Nephron progenitor cell (in vitro differentiated cells): ENCODE data around the gene CDCA5.
"Not testable (repeated sequence)": the region's sequence is repeated elsewhere in the genome, so short reads cannot be mapped to it uniquely, and the experiment has no call there.

Experiments
- DNase-seq: peaks from one replicate; pipeline ENCODE4 v3.0.0; 2021
- H3K27ac Mint-ChIP-seq: 2 replicates; pipeline ENCODE4 v1.8.0; 2021; ENCODE audit warnings: mild to moderate bottlenecking, moderate library complexity, mixed read lengths
- H3K27me3 Mint-ChIP-seq: 2 replicates; pipeline ENCODE4 v1.8.0; 2021; ENCODE audit warnings: mild to moderate bottlenecking, low read depth, mixed read lengths; ENCODE audit not compliant: poor library complexity
- H3K36me3 Mint-ChIP-seq: 2 replicates; pipeline ENCODE4 v1.8.0; 2021; ENCODE audit warnings: low read depth, mixed read lengths
- H3K4me1 Mint-ChIP-seq: 2 replicates; pipeline ENCODE4 v1.8.0; 2021; ENCODE audit warnings: mixed read lengths
- H3K4me3 Mint-ChIP-seq: 2 replicates; pipeline ENCODE4 v1.8.0; 2021; ENCODE audit warnings: mild to moderate bottlenecking, moderate library complexity, mixed read lengths
- H3K9me3 Mint-ChIP-seq: 2 replicates; pipeline ENCODE4 v1.8.0; 2021; ENCODE audit warnings: mild to moderate bottlenecking, moderate library complexity, mixed read lengths
- CTCF ChIP-seq: fragments of 200-600 bp; sonication (generic); IDR thresholded peaks from 2 replicates; pipeline ENCODE4 v1.5.0; 2021; ENCODE audit warnings: antibody characterized with exemption

Gene CDCA5

GRCh38 chr11:65119670-65119995 is 35.8 kb upstream of the CDCA5 start:
- TF ChIP-seq CTCF: no peak
- Mint-ChIP-seq H3K4me1 (peaks cover 44% of the 10 kb centered on the region), H3K27me3 (no peaks in the 10 kb centered on the region), H3K36me3 (peaks cover 41% of the 10 kb centered on the region), H3K27ac (no peak overlapping the region), H3K4me3 (peak overlapping the region; percentile 54), H3K9me3 (no peaks in the 10 kb centered on the region)
- DNase-seq: no peak

GRCh38 chr11:65118891-65119669 is 35.2 kb upstream of the CDCA5 start:
- Mint-ChIP-seq H3K27ac (peak overlapping the region; percentile 68), H3K36me3 (peaks cover 37% of the 10 kb centered on the region), H3K4me1 (peaks cover 43% of the 10 kb centered on the region)
- H3K27me3 Mint-ChIP-seq, H3K4me3 Mint-ChIP-seq, DNase-seq, H3K9me3 Mint-ChIP-seq: not testable (repeated sequence)

GRCh38 chr11:65118097-65118837 is 34.4 kb upstream of the CDCA5 start:
- peak overlapping the region; percentile 86 for H3K4me3 Mint-ChIP-seq
- H3K9me3 Mint-ChIP-seq: no peaks in the 10 kb centered on the region
- TF ChIP-seq CTCF: peak; percentile 2
- peak overlapping the region; percentile 98 for H3K27ac Mint-ChIP-seq
- H3K27me3 Mint-ChIP-seq: peaks cover 4% of the 10 kb centered on the region
- H3K4me1 Mint-ChIP-seq: peaks cover 49% of the 10 kb centered on the region
- DNase-seq: no peak
- peaks cover 35% of the 10 kb centered on the region for H3K36me3 Mint-ChIP-seq

GRCh38 chr11:65117206-65118096 is 33.6 kb upstream of the CDCA5 start, which contains the start of gene ZNHIT2:
ZNHIT2 (minus strand) TSS chr11:65117701; CDS start chr11:65117653, 48 bp downstream.
- Mint-ChIP-seq H3K27me3 (peaks cover 4% of the 10 kb centered on the region), H3K36me3 (peaks cover 35% of the 10 kb centered on the region), H3K4me3 (peak within 1 kb of the TSS; percentile 86), H3K9me3 (no peaks in the 10 kb centered on the region), H3K27ac (peak within 1 kb of the TSS; percentile 98), H3K4me1 (peaks cover 45% of the 10 kb centered on the region)
- peak; percentile 100 for DNase-seq
- peak; percentile 90 for TF ChIP-seq CTCF

GRCh38 chr11:65116370-65117205 is 32.7 kb upstream of the CDCA5 start:
- TF ChIP-seq CTCF: no peak

More at GRCh38 chr11:65116370-65117205, 32.7 kb upstream of the CDCA5 start:
- peak overlapping the region; percentile 86 for H3K4me3 Mint-ChIP-seq
- peaks cover 4% of the 10 kb centered on the region for H3K27me3 Mint-ChIP-seq
- no peak for DNase-seq
- H3K27ac Mint-ChIP-seq: peak overlapping the region; percentile 87
- no peaks in the 10 kb centered on the region for H3K9me3 Mint-ChIP-seq
- H3K36me3 Mint-ChIP-seq: peaks cover 35% of the 10 kb centered on the region
- H3K4me1 Mint-ChIP-seq: peaks cover 41% of the 10 kb centered on the region
